Measurements from ENCODE around the gene NOXRED1. TPM values are rescaled to one million over a fixed set of nuclear protein-coding genes. Genes with fewer than 3 reads are reported as not detected.
A peak's percentile ranks its signal among the peaks of the same experiment; 100 is the strongest.

NOXRED1 gene
- total and polyA plus RNA-seq, 10 of the 15 experiments (the other 5 are each of a cell fraction or from before 2014, with no cell fraction given) = 0.06 to 0.62 (median 0.14) TPM

- no peak for TF ChIP-seq CEBPZ (IDR thresholded peaks at IDR 0.05; ENCODE audit: low read depth, low read length)
- no peak for TF ChIP-seq BACH1 (IDR thresholded peaks at IDR 0.05; ENCODE audit: borderline replicate concordance)
- no peak for TF ChIP-seq ZBTB4 (CRISPR knock-in tag; IDR thresholded peaks at IDR 0.05)
- no peak for TF ChIP-seq SMAD5 (IDR thresholded peaks at IDR 0.05; ENCODE audit: low read depth)
- TF ChIP-seq CREM (IDR thresholded peaks at IDR 0.05; ENCODE audit: low read depth) = no peak
- TF ChIP-seq IRF4 (IDR thresholded peaks at IDR 0.05; ENCODE audit: low read depth, low read length) = no peak
- no peak for TF ChIP-seq KLF5 (IDR thresholded peaks at IDR 0.05; ENCODE audit: partially characterized antibody)
- no peak for TF ChIP-seq E2F4 (IDR thresholded peaks at IDR 0.05; ENCODE audit: low read depth, low read length)
- no peak for TF ChIP-seq SREBF1 (IDR thresholded peaks at IDR 0.05; ENCODE audit: low read length)
- no peak for TF ChIP-seq NFXL1 (IDR thresholded peaks at IDR 0.05; ENCODE audit: borderline replicate concordance)
- no peak for TF ChIP-seq ZNF622 (IDR thresholded peaks at IDR 0.05)
- no peak for TF ChIP-seq PBX3 (IDR thresholded peaks at IDR 0.05; ENCODE audit: insufficient replicate concordance, low read depth, low read length)
- TF ChIP-seq POLR2AphosphoS5 (IDR thresholded peaks at IDR 0.05; ENCODE audit: low read length) = no peak
- no peak for TF ChIP-seq MEF2A (IDR thresholded peaks at IDR 0.05; ENCODE audit: insufficient read depth, low read depth, low read length)
- TF ChIP-seq MXI1 (IDR thresholded peaks at IDR 0.05; ENCODE audit: low read depth, low read length) = peak; percentile 88; the same call in 1 of the 2 replicates
- TF ChIP-seq GABPA (IDR thresholded peaks at IDR 0.05; ENCODE audit: low read depth) = no peak
- TF ChIP-seq BCL11A (IDR thresholded peaks at IDR 0.05; ENCODE audit: low read depth, low read length) = no peak
- no peak for TF ChIP-seq MYB (IDR thresholded peaks at IDR 0.05; ENCODE audit: borderline replicate concordance, low read depth, low read length)
- no peak for TF ChIP-seq LARP7 (IDR thresholded peaks at IDR 0.05)
- no peak for TF ChIP-seq CHD4 (IDR thresholded peaks at IDR 0.05)
- TF ChIP-seq RFX5 (IDR thresholded peaks at IDR 0.05; ENCODE audit: low read depth, low read length) = no peak
- no peak for TF ChIP-seq ETV6 (conservative IDR thresholded peaks at IDR 0.05 in 1 of 2, IDR thresholded peaks at IDR 0.05 in 1 of 2; ENCODE audit: borderline replicate concordance in 1 of 2, low read depth in 1 of 2)
- no peak for TF ChIP-seq SRF (IDR thresholded peaks at IDR 0.05; ENCODE audit: low read depth in 2 of 2, low read length in 2 of 2)
Observed at GRCh38 chr14:77375164-77375950, 48.0 kb downstream of the NOXRED1 start (continued).

Measured in GM12878 (cell line).